Neural cell (in vitro differentiated cells): ENCODE results near the gene TMPRSS4. TPM values are rescaled to one million over a fixed set of nuclear protein-coding genes. Genes with fewer than 3 reads are reported as not detected.

ENCODE experiments used
- H2AFZ ChIP-seq: fragments of 200-600, 300-800 bp; sonication (generic), shearing (Covaris generic); 2 replicates; pipeline ENCODE4 v1.6.0; 2014; ENCODE audit warnings: low read depth, mild to moderate bottlenecking, antibody characterized with exemption, low read length, moderate library complexity
- H3F3A ChIP-seq: fragments of 200-600 bp; shearing (Covaris generic); 2 replicates; pipeline ENCODE4 v1.6.1; 2016; ENCODE audit warnings: mild to moderate bottlenecking, moderate library complexity, mixed read lengths, antibody characterized with exemption, low read length; ENCODE audit not compliant: insufficient read depth, poor library complexity, severe bottlenecking
- H3K27ac ChIP-seq: fragments of 200-600, 300-800 bp; sonication (generic), shearing (Covaris generic); 2 replicates; pipeline ENCODE4 v1.5.1; 2014; ENCODE audit warnings: mild to moderate bottlenecking, low read length, moderate library complexity
- H3K27me3 ChIP-seq: fragments of 300-800, 200-600 bp; sonication (generic), shearing (Covaris generic); 2 replicates; pipeline ENCODE4 v1.6.0; 2014; ENCODE audit warnings: mild to moderate bottlenecking, low read depth, low read length, moderate library complexity; ENCODE audit not compliant: insufficient read depth
- H3K36me3 ChIP-seq: fragments of 300-800, 200-600 bp; sonication (generic), shearing (Covaris generic); 2 replicates; pipeline ENCODE4 v1.5.1; 2014; ENCODE audit warnings: mild to moderate bottlenecking, antibody characterized with exemption, low read length, moderate library complexity; ENCODE audit not compliant: insufficient read depth
- H3K4me2 ChIP-seq: fragments of 300-800, 200-600 bp; sonication (generic), shearing (Covaris generic); 2 replicates; pipeline ENCODE4 v1.6.0; 2014; ENCODE audit warnings: mild to moderate bottlenecking, low read length
- H3K4me3 ChIP-seq: fragments of 300-800, 200-600 bp; sonication (generic), shearing (Covaris generic); 2 replicates; pipeline ENCODE4 v1.5.1; 2014; ENCODE audit warnings: mild to moderate bottlenecking, low read length, moderate library complexity
- H3K79me2 ChIP-seq: fragments of 200-600 bp; shearing (Covaris generic); replicated peaks from 2 replicates; pipeline ENCODE4 v1.6.0; 2014; ENCODE audit warnings: mild to moderate bottlenecking, low read length, moderate library complexity; ENCODE audit not compliant: insufficient read depth
- H3K9ac ChIP-seq: fragments of 300-800, 200-600 bp; sonication (generic), shearing (Covaris generic); 2 replicates; pipeline ENCODE4 v1.6.1; 2016; ENCODE audit warnings: mild to moderate bottlenecking, low read length, mixed read lengths
- H3K9me2 ChIP-seq: fragments of 200-600 bp; shearing (Covaris generic); 2 replicates; pipeline ENCODE4 v1.6.1; 2016; ENCODE audit warnings: mild to moderate bottlenecking, low read length, mixed read lengths; ENCODE audit not compliant: insufficient read depth
- H3K9me3 ChIP-seq: fragments of 200-600, 300-800 bp; sonication (generic), shearing (Covaris generic); 2 replicates; pipeline ENCODE4 v1.6.1; 2016; ENCODE audit warnings: mild to moderate bottlenecking, mixed run types, low read length, moderate library complexity, mixed read lengths
- H4K20me1 ChIP-seq: fragments of 200-600 bp; shearing (Covaris generic); 2 replicates; pipeline ENCODE4 v1.6.1; 2016; ENCODE audit warnings: mild to moderate bottlenecking, mixed run types; ENCODE audit not compliant: insufficient read depth
- EP300 ChIP-seq: fragments of 450-650 bp; conservative IDR thresholded peaks from 2 replicates; pipeline ENCODE4 v1.6.1; 2014; ENCODE audit warnings: antibody characterized with exemption, mild to moderate bottlenecking, moderate library complexity; ENCODE audit not compliant: poor library complexity, severe bottlenecking
- EZH2 ChIP-seq: fragments of 200-600, 300-800 bp; shearing (Covaris generic), sonication (generic); IDR thresholded peaks from 2 replicates; pipeline ENCODE4 v1.6.1; 2014; ENCODE audit warnings: antibody characterized with exemption, low read length, borderline replicate concordance, mild to moderate bottlenecking; ENCODE audit not compliant: insufficient read depth, poor library complexity, severe bottlenecking
- MXI1 ChIP-seq: fragments of 450-650 bp; conservative IDR thresholded peaks from 2 replicates; pipeline ENCODE4 v1.6.1; 2014; ENCODE audit warnings: antibody characterized with exemption, mild to moderate bottlenecking; ENCODE audit not compliant: poor library complexity, severe bottlenecking
- POLR2AphosphoS5 ChIP-seq: IDR thresholded peaks from 2 replicates; pipeline ENCODE4 v1.6.1; 2012
- RAD21 ChIP-seq: fragments of 450-650 bp; conservative IDR thresholded peaks from 2 replicates; pipeline ENCODE4 v1.6.1; 2014; ENCODE audit warnings: antibody characterized with exemption, mild to moderate bottlenecking, moderate library complexity
- SMC3 ChIP-seq: fragments of 450-650 bp; conservative IDR thresholded peaks from 2 replicates; pipeline ENCODE4 v1.6.1; 2014; ENCODE audit warnings: antibody characterized with exemption, mild to moderate bottlenecking, moderate library complexity; ENCODE audit not compliant: poor library complexity
- TAF1 ChIP-seq: IDR thresholded peaks from 2 replicates; pipeline ENCODE4 v1.6.1; 2012; ENCODE audit warnings: low read depth
- polyA plus RNA-seq: library from polyadenylated mRNA; depleted of rRNA; stranded (reverse); fragments of >200 nt; gene quantifications from 2 replicates; pipeline ENCODE4 v1.2.3, GENCODE V29; 2014
- TF ChIP-seq, protein P1 (sequence below): IDR thresholded peaks from 2 replicates; pipeline ENCODE4 v1.6.1; 2012; ENCODE audit warnings: borderline replicate concordance
- TF ChIP-seq, protein P2 (sequence below): fragments of 450-650 bp; IDR thresholded peaks from 2 replicates; pipeline ENCODE4 v1.5.1; 2014; ENCODE audit warnings: antibody characterized with exemption, mild to moderate bottlenecking, moderate library complexity; ENCODE audit not compliant: poor library complexity, severe bottlenecking

Gene TMPRSS4
- polyA plus RNA-seq, 1 donor from 2014 or later = not detected

DNA sequence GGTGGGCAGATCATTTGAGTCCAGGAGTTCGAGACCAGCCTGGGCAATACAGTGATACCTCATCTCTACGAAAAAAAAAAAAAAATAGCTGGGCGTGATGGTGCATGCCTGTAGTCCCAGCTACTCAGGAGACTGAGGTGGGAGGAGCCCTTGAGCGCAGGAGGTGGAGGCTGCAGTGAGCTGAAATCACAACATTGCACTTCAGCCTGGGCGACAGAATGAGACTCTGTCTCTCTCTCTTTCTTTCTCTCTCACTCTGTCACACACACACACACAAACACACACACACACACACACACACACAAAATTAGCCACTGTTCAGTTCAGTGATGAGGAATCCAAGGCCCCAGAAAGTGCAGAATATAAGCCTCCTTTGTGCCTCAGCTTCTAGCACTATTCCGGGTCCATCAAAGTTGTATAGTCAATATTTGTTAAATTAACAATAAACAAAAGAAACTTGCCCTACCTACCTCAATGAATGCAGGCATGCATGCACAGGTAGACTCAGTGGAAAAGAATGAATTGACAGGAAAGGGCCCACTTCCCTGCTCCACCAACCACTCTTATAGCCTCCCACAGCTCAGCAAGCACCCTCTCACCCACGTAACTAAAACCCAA lies 13.8 kb downstream of the TMPRSS4 start:
- no peak for TF ChIP-seq MXI1
- TF ChIP-seq POLR2AphosphoS5 = no peak
- no peak for TF ChIP-seq RAD21
- no peak for TF ChIP-seq SMC3
- TF ChIP-seq, protein P1, sequence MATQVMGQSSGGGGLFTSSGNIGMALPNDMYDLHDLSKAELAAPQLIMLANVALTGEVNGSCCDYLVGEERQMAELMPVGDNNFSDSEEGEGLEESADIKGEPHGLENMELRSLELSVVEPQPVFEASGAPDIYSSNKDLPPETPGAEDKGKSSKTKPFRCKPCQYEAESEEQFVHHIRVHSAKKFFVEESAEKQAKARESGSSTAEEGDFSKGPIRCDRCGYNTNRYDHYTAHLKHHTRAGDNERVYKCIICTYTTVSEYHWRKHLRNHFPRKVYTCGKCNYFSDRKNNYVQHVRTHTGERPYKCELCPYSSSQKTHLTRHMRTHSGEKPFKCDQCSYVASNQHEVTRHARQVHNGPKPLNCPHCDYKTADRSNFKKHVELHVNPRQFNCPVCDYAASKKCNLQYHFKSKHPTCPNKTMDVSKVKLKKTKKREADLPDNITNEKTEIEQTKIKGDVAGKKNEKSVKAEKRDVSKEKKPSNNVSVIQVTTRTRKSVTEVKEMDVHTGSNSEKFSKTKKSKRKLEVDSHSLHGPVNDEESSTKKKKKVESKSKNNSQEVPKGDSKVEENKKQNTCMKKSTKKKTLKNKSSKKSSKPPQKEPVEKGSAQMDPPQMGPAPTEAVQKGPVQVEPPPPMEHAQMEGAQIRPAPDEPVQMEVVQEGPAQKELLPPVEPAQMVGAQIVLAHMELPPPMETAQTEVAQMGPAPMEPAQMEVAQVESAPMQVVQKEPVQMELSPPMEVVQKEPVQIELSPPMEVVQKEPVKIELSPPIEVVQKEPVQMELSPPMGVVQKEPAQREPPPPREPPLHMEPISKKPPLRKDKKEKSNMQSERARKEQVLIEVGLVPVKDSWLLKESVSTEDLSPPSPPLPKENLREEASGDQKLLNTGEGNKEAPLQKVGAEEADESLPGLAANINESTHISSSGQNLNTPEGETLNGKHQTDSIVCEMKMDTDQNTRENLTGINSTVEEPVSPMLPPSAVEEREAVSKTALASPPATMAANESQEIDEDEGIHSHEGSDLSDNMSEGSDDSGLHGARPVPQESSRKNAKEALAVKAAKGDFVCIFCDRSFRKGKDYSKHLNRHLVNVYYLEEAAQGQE = no peak
- no peak for TF ChIP-seq EP300
- no peak for TF ChIP-seq EZH2
- no peak for TF ChIP-seq TAF1
- TF ChIP-seq, protein P2, sequence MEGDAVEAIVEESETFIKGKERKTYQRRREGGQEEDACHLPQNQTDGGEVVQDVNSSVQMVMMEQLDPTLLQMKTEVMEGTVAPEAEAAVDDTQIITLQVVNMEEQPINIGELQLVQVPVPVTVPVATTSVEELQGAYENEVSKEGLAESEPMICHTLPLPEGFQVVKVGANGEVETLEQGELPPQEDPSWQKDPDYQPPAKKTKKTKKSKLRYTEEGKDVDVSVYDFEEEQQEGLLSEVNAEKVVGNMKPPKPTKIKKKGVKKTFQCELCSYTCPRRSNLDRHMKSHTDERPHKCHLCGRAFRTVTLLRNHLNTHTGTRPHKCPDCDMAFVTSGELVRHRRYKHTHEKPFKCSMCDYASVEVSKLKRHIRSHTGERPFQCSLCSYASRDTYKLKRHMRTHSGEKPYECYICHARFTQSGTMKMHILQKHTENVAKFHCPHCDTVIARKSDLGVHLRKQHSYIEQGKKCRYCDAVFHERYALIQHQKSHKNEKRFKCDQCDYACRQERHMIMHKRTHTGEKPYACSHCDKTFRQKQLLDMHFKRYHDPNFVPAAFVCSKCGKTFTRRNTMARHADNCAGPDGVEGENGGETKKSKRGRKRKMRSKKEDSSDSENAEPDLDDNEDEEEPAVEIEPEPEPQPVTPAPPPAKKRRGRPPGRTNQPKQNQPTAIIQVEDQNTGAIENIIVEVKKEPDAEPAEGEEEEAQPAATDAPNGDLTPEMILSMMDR = no peak
- Histone ChIP-seq H3F3A (no peaks in the 10 kb centered on the region), H2AFZ (no peak overlapping the region), H3K27ac (no peak overlapping the region), H3K4me3 (no peak overlapping the region), H3K9ac (no peak overlapping the region), H3K9me2 (no peaks in the 10 kb centered on the region), H3K4me2 (no peak overlapping the region), H3K9me3 (peaks cover 12% of the 10 kb centered on the region), H3K79me2 (no peaks in the 10 kb centered on the region), H3K36me3 (no peaks in the 10 kb centered on the region), H4K20me1 (no peaks in the 10 kb centered on the region), H3K27me3 (no peaks in the 10 kb centered on the region)

DNA sequence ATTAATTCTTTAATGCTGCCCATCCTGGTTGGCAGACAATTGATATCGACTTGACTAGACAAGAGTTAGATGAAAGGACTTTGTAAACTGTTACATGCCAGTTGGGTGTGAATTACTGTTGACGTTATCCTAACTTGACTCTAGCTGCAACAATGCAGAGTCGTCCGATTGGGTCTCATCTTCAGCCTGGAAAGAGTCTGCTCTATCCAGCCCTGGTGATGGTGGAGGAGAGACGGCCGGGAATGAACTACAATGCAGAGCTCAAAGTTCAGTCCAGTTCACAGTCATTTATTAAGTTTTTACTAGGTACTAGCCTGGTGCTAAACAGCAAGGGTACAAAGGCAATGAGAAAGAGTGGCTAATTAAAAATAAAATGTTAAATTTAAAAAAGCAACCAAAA lies 14.8 kb downstream of the TMPRSS4 start:
- Histone ChIP-seq H3K9me2 (no peaks in the 10 kb centered on the region), H3K79me2 (no peaks in the 10 kb centered on the region), H3K4me2 (no peak overlapping the region), H3K9me3 (peaks cover 11% of the 10 kb centered on the region), H3K27me3 (no peaks in the 10 kb centered on the region), H3K27ac (no peak overlapping the region), H3K9ac (no peak overlapping the region), H3K36me3 (no peaks in the 10 kb centered on the region), H4K20me1 (no peaks in the 10 kb centered on the region), H3K4me3 (no peak overlapping the region), H2AFZ (no peak overlapping the region), H3F3A (no peaks in the 10 kb centered on the region)
- TF ChIP-seq EZH2 = no peak
- no peak for TF ChIP-seq POLR2AphosphoS5
- TF ChIP-seq EP300 = no peak
- no peak for TF ChIP-seq RAD21
- no peak for TF ChIP-seq SMC3
- TF ChIP-seq MXI1 = no peak
